Spleen (tissue), 11 donors: Measurements from ENCODE around the gene MYH7B. TPM values are rescaled to one million over a fixed set of nuclear protein-coding genes. Genes with fewer than 3 reads are reported as not detected.

ENCODE experiments used
- DNase-seq: peaks from one replicate; pipeline ENCODE4 v3.0.0-alpha.2; 2020
- H3K27ac ChIP-seq, 8 donors: fragments of 200-600 bp; sonication (generic) in 7 of 8; 1 replicate in 4 of 8; 2 replicates in 4 of 8; pipeline versions ENCODE4 v1.5.0 to v1.8.0; 2016 to 2021; ENCODE audit warnings: inconsistent platforms in 4 of 8, mild to moderate bottlenecking in 4 of 8, moderate library complexity in 1 of 8
- H3K27me3 ChIP-seq, 7 donors: fragments of 200-600 bp; sonication (generic) in 6 of 7; replicated peaks in 1 of 7; 1 replicate in 4 of 7; 2 replicates in 3 of 7; pipeline versions ENCODE4 v1.5.0 to v1.8.0; 2016 to 2021; ENCODE audit warnings: inconsistent platforms in 3 of 7, mild to moderate bottlenecking in 1 of 7
- H3K36me3 ChIP-seq, 6 donors: fragments of 200-600 bp; sonication (generic) in 5 of 6; 1 replicate in 4 of 6; 2 replicates in 2 of 6; pipeline versions ENCODE4 v1.5.0 to v1.8.0; 2016 to 2021; ENCODE audit warnings: inconsistent platforms in 2 of 6
- H3K4me1 ChIP-seq, 6 donors: fragments of 200-600 bp; sonication (generic) in 5 of 6; 1 replicate in 3 of 6; 2 replicates in 3 of 6; pipeline versions ENCODE4 v1.5.0 to v1.8.0; 2016 to 2021; ENCODE audit warnings: inconsistent platforms in 3 of 6
- H3K4me3 ChIP-seq, 8 donors: fragments of 200-600 bp; sonication (generic) in 7 of 8; 1 replicate in 4 of 8; 2 replicates in 4 of 8; pipeline versions ENCODE4 v1.5.0 to v1.8.0; 2016 to 2021; ENCODE audit warnings: inconsistent platforms in 4 of 8, mild to moderate bottlenecking in 4 of 8, moderate library complexity in 2 of 8
- H3K9me3 ChIP-seq, 8 donors: fragments of 200-600 bp; sonication (generic) in 7 of 8; 1 replicate in 4 of 8; 2 replicates in 4 of 8; pipeline versions ENCODE4 v1.5.0 to v1.8.0; 2016 to 2021; ENCODE audit warnings: inconsistent platforms in 4 of 8
- POLR2A ChIP-seq, 3 donors: fragments of 450-650 bp; IDR thresholded peaks; one replicate each; pipeline ENCODE4 v1.5.1; 2017; ENCODE audit warnings: antibody characterized with exemption in 3 of 3, mild to moderate bottlenecking in 1 of 3
- POLR2AphosphoS5 ChIP-seq, 3 donors: sonication (generic); formaldehyde crosslinking; IDR thresholded peaks; one replicate each; pipeline ENCODE4 v1.5.1; 2017; ENCODE audit warnings: antibody characterized with exemption in 3 of 3
- WGBS, 5 donors: extraction: QIAGEN DNeasy Blood & Tissue Kit in 3 of 5; methylation state at CpG; one replicate each; pipeline versions ENCODE4 v1.1.5 to v1.1.7; 2013 to 2018; 5-methylcytosine and 5-hydroxymethylcytosine counted together
- intact Hi-C: fragments of 100-400 bp; cut with DNase I; formaldehyde crosslinking; loops from one replicate; pipeline ENCODE4 v1.15.0; 2023; ENCODE audit warnings: low total_unique reads
- polyA plus RNA-seq, 3 donors: library from polyadenylated mRNA; stranded (reverse); fragments of 200-250 nt; gene quantifications; one replicate each; pipeline ENCODE4 v1.2.1, GENCODE V29; 2013
- total RNA-seq, 7 donors: library from RNA; depleted of rRNA in 3 of 7; stranded (reverse); fragments of >200 nt in 3 of 7; fragmentation: NEBNext Ultra II Directional in 4 of 7; extraction: Animal tissue kit (Norgen Biotek cat#: 25700) in 4 of 7; gene quantifications; one replicate each; pipeline versions ENCODE4 v1.1.0 to v1.2.1, GENCODE V29; 2016 to 2021
- TF ChIP-seq, protein P1 (sequence below), 11 experiments: fragments of 200-600 bp in 7 of 11; fragments of 450-650 bp in 4 of 11; sonication (generic) in 4 of 11; IDR thresholded peaks in 8 of 11; conservative IDR thresholded peaks in 3 of 11; 1 replicate in 7 of 11; 2 replicates in 4 of 11; pipeline versions ENCODE4 v1.4.0 to v1.8.0; 2016 to 2021; ENCODE audit warnings: antibody characterized with exemption in 11 of 11, inconsistent platforms in 4 of 11, mild to moderate bottlenecking in 1 of 11
- donor health status: healthy with polysubstance abuse.
- donor health status: DM: no; HTN: no; CAD: no; lungs with moderate emphysema.
- donor health status: DM: no; HTN: no; CAD: no.
- donor health status: Bipolar disorder and iron deficiency.
- donor health status: healthy.
- donor health status: DM: no; HTN: no; CAD: no.
- donor health status: DM: yes; HTN: yes; CAD: no.

The MYH7B gene
- total and polyA plus RNA-seq, 10 donors = 0.09 to 1.7 (median 0.75) TPM

DNA sequence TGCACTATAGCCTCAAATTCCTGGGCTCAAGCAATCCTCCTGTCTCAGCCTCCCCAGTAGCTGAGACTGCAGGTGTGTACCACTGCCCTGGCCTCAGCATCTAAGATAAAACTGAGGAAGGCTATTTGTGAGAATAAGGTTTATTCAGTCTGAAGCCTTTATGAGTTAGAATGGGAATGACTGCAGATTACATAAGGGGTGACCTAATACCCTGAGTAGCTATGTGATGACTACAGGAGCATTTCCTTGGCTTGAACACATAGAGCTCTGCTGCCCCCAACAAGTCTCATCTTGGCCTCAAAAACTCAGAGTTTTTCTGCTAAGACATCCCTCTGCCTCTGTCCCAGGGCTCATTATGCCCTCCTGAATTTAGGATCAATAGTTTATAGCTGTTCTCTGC lies 7.6 kb upstream of the MYH7B start:
- intact Hi-C loops = no loop called here

DNA sequence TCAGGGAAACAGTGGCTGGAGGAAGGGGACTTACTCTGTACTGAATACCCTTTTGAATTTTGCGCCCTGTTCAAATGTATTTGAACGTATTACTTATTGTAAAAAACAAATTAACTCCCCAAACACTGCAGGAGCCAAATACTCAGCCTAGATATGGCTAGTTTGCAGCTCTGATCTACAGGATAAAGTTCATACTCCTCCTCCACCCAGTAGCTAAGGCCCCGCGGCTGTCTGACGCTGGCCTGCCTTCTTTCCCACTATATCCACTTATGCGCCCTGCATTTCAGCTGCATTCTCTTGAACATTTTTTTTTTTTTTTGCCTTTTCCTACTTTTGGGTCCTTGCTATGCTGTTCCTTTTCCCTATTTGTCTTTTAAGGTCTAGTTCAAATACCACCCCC lies 6.5 kb upstream of the MYH7B start:
- intact Hi-C loops = no loop called here
- WGBS, 5 donors = 88 to 98% (median 97%) methylated on average over 6 of the region's 6 CpGs

More for the DNA sequence above, 7.6 kb upstream of the MYH7B start:
- Histone ChIP-seq H3K27me3 (no peaks in the 10 kb centered on the region), H3K27ac (no peak overlapping the region), H3K36me3 (peaks cover 0 to 78% (median 29%) of the 10 kb centered on the region in 6 donors), H3K9me3 (no peaks in the 10 kb centered on the region), H3K4me3 (no peak overlapping the region), H3K4me1 (no peaks in the 10 kb centered on the region)
- DNase-seq = no peak
- no peak for TF ChIP-seq POLR2A (IDR thresholded peaks at IDR 0.05)
- TF ChIP-seq POLR2AphosphoS5 (IDR thresholded peaks at IDR 0.05) = no peak
- TF ChIP-seq, protein P1, sequence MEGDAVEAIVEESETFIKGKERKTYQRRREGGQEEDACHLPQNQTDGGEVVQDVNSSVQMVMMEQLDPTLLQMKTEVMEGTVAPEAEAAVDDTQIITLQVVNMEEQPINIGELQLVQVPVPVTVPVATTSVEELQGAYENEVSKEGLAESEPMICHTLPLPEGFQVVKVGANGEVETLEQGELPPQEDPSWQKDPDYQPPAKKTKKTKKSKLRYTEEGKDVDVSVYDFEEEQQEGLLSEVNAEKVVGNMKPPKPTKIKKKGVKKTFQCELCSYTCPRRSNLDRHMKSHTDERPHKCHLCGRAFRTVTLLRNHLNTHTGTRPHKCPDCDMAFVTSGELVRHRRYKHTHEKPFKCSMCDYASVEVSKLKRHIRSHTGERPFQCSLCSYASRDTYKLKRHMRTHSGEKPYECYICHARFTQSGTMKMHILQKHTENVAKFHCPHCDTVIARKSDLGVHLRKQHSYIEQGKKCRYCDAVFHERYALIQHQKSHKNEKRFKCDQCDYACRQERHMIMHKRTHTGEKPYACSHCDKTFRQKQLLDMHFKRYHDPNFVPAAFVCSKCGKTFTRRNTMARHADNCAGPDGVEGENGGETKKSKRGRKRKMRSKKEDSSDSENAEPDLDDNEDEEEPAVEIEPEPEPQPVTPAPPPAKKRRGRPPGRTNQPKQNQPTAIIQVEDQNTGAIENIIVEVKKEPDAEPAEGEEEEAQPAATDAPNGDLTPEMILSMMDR (IDR thresholded peaks at IDR 0.05 in 8 of 11, conservative IDR thresholded peaks at IDR 0.05 in 3 of 11) = no peak

DNA sequence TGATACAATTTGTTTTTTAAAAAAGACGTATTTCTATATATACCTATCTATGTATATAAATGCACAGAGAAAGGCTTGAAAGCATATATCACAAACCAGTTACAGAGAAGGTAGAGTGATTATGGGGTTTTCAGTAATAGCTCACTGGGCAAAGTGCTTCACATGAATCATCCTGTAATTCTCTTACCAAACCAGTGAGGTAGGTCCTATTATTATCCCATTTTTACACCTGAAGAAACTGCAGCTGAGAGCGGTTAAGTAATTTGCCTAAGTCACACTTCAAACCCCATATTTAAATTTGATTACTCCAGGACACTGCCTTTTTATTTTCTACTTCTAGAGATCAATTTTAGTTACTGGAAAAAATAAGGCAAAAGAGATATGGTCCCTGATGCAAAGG lies 4.4 kb upstream of the MYH7B start:
- intact Hi-C loops = no loop called here
- H3K4me1 ChIP-seq = peaks cover 3 to 21% (median 15%) of the 10 kb centered on the region in 6 donors
- no peak for TF ChIP-seq POLR2AphosphoS5 (IDR thresholded peaks at IDR 0.05)
- TF ChIP-seq, protein P1 (IDR thresholded peaks at IDR 0.05 in 8 of 11, conservative IDR thresholded peaks at IDR 0.05 in 3 of 11) = no peak
- TF ChIP-seq POLR2A (IDR thresholded peaks at IDR 0.05) = no peak
- WGBS, 5 donors = 84 to 94% (median 90%) methylated on average over 2 of the region's 2 CpGs
- DNase-seq = no peak
- no peaks in the 10 kb centered on the region for H3K27me3 ChIP-seq
- no peak overlapping the region for H3K4me3 ChIP-seq
- peaks cover 0 to 45% (median 15%) of the 10 kb centered on the region in 6 donors for H3K36me3 ChIP-seq
- no peak overlapping the region for H3K27ac ChIP-seq
- H3K9me3 ChIP-seq = no peaks in the 10 kb centered on the region

More for the DNA sequence above, 6.5 kb upstream of the MYH7B start:
- TF ChIP-seq POLR2AphosphoS5 (IDR thresholded peaks at IDR 0.05) (no peak), POLR2A (IDR thresholded peaks at IDR 0.05) (no peak)
- TF ChIP-seq, protein P1 (IDR thresholded peaks at IDR 0.05 in 8 of 11, conservative IDR thresholded peaks at IDR 0.05 in 3 of 11) = no peak
- peaks cover 0 to 5% (median 0%) of the 10 kb centered on the region in 6 donors for H3K4me1 ChIP-seq
- no peaks in the 10 kb centered on the region for H3K27me3 ChIP-seq
- H3K27ac ChIP-seq = no peak overlapping the region
- H3K9me3 ChIP-seq = no peaks in the 10 kb centered on the region
- DNase-seq = no peak
- H3K4me3 ChIP-seq = no peak overlapping the region
- H3K36me3 ChIP-seq = peaks cover 0 to 67% (median 23%) of the 10 kb centered on the region in 6 donors

DNA sequence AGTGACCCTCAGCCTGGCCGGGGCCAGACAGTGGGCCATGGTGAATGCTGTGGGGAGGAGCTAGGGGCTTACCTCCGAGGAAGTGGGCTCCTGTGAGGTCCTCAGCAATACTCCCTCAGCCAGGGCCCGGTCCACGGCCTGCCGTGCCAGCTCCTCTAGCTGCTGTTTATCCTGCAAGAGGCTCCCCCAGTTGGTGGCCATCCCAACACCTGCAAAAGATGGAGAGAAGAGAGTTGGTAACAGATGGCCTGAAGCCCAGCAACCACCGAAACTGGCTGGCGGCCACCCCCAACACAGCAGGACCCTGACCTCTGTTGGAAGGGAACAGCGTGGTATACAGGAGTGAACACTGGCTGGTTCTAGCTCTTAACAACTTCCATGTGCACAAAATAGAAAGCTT lies 4.0 kb upstream of the MYH7B start:
- no peak for DNase-seq

More for the DNA sequence above, 4.0 kb upstream of the MYH7B start:
- intact Hi-C loops = no loop called here
- H3K36me3 ChIP-seq = peaks cover 0 to 41% (median 14%) of the 10 kb centered on the region in 6 donors
- no peak overlapping the region for H3K27ac ChIP-seq
- no peaks in the 10 kb centered on the region for H3K27me3 ChIP-seq
- TF ChIP-seq POLR2AphosphoS5 (IDR thresholded peaks at IDR 0.05) = no peak
- TF ChIP-seq POLR2A (IDR thresholded peaks at IDR 0.05) = no peak
- TF ChIP-seq, protein P1 (IDR thresholded peaks at IDR 0.05 in 8 of 11, conservative IDR thresholded peaks at IDR 0.05 in 3 of 11) = no peak
- peaks cover 3 to 25% (median 18%) of the 10 kb centered on the region in 6 donors for H3K4me1 ChIP-seq
- no peaks in the 10 kb centered on the region for H3K9me3 ChIP-seq
- no peak overlapping the region for H3K4me3 ChIP-seq
- WGBS, 5 donors = 86 to 91% (median 87%) methylated on average over 8 of the region's 8 CpGs
